SK-N-MC (cell line): ENCODE data around the gene TMC2.

Experiments used
- DNase-seq: peaks from one replicate; pipeline ENCODE4 v3.0.0-alpha.2; 2011; ENCODE audit warnings: low read depth, low spot score
- H3K27ac ChIP-seq: fragments of 200-600 bp; sonication (generic); 2 replicates; pipeline ENCODE4 v1.5.1; 2016; ENCODE audit warnings: mixed run types
- H3K36me3 ChIP-seq: fragments of 200-600 bp; sonication (generic); 2 replicates; pipeline ENCODE4 v1.6.1; 2017; ENCODE audit warnings: antibody characterized with exemption, low read length, mixed read lengths; ENCODE audit not compliant: insufficient read depth
- H3K4me3 ChIP-seq: fragments of 200-600 bp; sonication (generic); 2 replicates; pipeline ENCODE4 v1.5.1; 2016
- H3K9ac ChIP-seq: fragments of 200-600 bp; sonication (generic); 2 replicates; pipeline ENCODE4 v1.8.0; 2017; ENCODE audit warnings: mixed run types, mixed read lengths; ENCODE audit not compliant: insufficient read length
- H3K9me3 ChIP-seq: fragments of 200-600 bp; sonication (generic); 2 replicates; pipeline ENCODE4 v1.6.1; 2017; ENCODE audit warnings: low read depth, mild to moderate bottlenecking, antibody characterized with exemption, low read length, moderate library complexity, mixed read lengths
- EZH2 ChIP-seq: fragments of 200-600 bp; sonication (generic); IDR thresholded peaks from one replicate; pipeline ENCODE4 v1.6.1; 2017; ENCODE audit warnings: antibody characterized with exemption
- FOXP2 ChIP-seq: optimal IDR thresholded peaks from 2 replicates; pipeline ENCODE3; 2011; ENCODE audit warnings: mild to moderate bottlenecking, moderate library complexity; ENCODE audit not compliant: insufficient read depth; ENCODE audit errors: extremely low read length, control extremely low read depth
- POLR2AphosphoS5 ChIP-seq: IDR thresholded peaks from 2 replicates; pipeline ENCODE4 v1.6.1; 2012; ENCODE audit warnings: mild to moderate bottlenecking, low read depth, low read length, borderline replicate concordance

Gene TMC2

GRCh38 chr20:2559279-2559626, 22.9 kb downstream of the TMC2 start:
- TF ChIP-seq POLR2AphosphoS5: no peak
- TF ChIP-seq FOXP2: no peak
- no peak for TF ChIP-seq EZH2
- H3K9ac ChIP-seq: no peak overlapping the region
- H3K9me3 ChIP-seq: no peaks in the 10 kb centered on the region
- H3K36me3 ChIP-seq: no peaks in the 10 kb centered on the region
- H3K4me3 ChIP-seq: no peak overlapping the region
- no peak overlapping the region for H3K27ac ChIP-seq
- no peak for DNase-seq

GRCh38 chr20:2559651-2560050, 23.3 kb downstream of the TMC2 start:
- DNase-seq: no peak
- TF ChIP-seq FOXP2 (no peak), EZH2 (no peak), POLR2AphosphoS5 (no peak)
- Histone ChIP-seq H3K27ac (no peak overlapping the region), H3K9ac (no peak overlapping the region), H3K4me3 (no peak overlapping the region), H3K36me3 (no peaks in the 10 kb centered on the region), H3K9me3 (no peaks in the 10 kb centered on the region)

DNA sequence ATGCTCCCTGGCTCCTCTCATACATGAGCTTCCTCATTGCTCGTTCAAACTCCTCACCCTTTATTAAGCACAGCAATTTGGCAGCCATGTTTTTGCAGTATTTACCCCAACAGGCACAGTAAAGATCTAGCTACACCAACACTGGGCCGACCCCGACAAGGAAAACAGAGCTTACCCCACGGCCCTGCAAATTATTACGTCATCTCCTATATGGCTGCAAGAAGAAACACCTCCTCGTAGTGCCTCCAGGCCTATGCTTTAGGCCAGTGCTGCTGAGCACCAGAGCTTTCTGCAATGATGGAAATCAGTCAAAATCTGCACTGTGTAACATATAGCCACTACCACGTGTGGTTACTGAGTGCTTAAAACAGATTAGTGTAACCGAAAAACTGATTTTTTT, 26.7 kb downstream of the TMC2 start:
- no peaks in the 10 kb centered on the region for H3K9me3 ChIP-seq
- DNase-seq: no peak
- no peak for TF ChIP-seq POLR2AphosphoS5
- TF ChIP-seq EZH2: no peak
- no peak for TF ChIP-seq FOXP2
- no peak overlapping the region for H3K9ac ChIP-seq
- no peak overlapping the region for H3K27ac ChIP-seq
- H3K4me3 ChIP-seq: no peak overlapping the region
- no peaks in the 10 kb centered on the region for H3K36me3 ChIP-seq

- TF ChIP-seq POLR2AphosphoS5 (no peak), FOXP2 (no peak), EZH2 (no peak)
- H3K36me3 ChIP-seq: no peaks in the 10 kb centered on the region
- no peak overlapping the region for H3K4me3 ChIP-seq
- no peak overlapping the region for H3K27ac ChIP-seq
- DNase-seq: no peak
- H3K9ac ChIP-seq: no peak overlapping the region
- no peaks in the 10 kb centered on the region for H3K9me3 ChIP-seq
These were observed 28.0 kb downstream of the TMC2 start for GRCh38 chr20:2564406-2564805.

GRCh38 chr20:2575682-2576081, 39.3 kb downstream of the TMC2 start:
- Histone ChIP-seq H3K36me3 (no peaks in the 10 kb centered on the region), H3K9me3 (no peaks in the 10 kb centered on the region), H3K4me3 (peak overlapping the region; percentile 19), H3K9ac (no peak overlapping the region), H3K27ac (peak overlapping the region; percentile 78)
- no peak for DNase-seq
- no peak for TF ChIP-seq FOXP2
- no peak for TF ChIP-seq POLR2AphosphoS5
- TF ChIP-seq EZH2: no peak

DNA sequence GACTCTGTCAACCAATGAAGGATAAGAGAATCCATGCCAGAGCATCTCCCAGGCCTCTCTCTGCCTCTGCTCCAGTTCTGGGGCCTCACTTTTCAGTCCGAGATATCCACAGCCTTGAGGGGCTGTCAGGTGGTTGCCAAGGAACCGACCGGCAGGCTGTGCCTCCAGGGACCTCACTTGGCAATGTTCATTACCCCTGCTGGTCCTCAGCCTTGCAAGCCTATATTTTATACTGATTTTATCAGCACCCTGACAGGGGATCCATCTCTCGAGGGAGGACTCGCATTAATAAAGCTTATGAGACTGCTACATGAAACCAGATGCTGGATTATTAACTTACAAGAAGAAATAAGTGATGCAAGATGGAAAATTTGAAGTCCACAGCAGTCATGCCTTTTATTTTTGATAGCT, 39.9 kb downstream of the TMC2 start:
- TF ChIP-seq FOXP2 (no peak), EZH2 (no peak), POLR2AphosphoS5 (no peak)
- Histone ChIP-seq H3K27ac (peak overlapping the region; percentile 78), H3K4me3 (peak overlapping the region; percentile 19), H3K9me3 (no peaks in the 10 kb centered on the region), H3K36me3 (no peaks in the 10 kb centered on the region), H3K9ac (no peak overlapping the region)
- peak; percentile 85 for DNase-seq

DNA sequence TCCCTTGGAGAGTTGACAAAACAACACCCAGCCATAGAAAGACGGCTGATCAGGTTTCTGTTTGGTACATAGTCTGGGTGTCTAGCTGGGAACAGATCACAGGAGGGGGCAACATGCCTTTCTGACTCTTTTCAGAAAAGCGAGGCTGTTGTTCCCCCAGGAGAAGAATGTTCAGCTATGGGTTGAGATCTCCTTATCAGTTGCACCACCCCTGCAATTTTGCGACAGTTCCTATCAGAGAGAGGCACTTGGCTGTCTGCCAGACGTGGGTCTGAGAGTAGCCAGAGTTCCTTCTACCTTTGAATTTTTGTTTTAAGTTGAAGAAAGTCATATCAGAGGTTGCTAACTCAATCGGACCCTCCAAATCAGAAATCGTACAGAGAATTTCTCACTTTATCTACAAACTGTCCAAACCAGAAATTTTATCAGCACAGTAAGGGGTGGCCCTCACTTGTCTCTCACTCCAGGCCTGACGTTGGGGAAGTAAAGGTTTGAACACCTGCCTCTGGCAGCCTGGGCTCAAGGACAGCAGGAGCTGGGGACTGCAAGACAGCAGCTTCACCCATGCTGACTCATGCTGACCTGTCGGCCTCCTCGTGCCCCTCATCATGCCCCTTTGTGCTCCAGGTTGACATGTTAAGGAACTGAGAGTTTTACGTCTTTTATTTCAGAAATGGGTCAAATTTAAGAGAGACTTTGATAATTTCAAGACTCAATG, 42.3 kb downstream of the TMC2 start:
- no peaks in the 10 kb centered on the region for H3K9me3 ChIP-seq
- H3K27ac ChIP-seq: no peak overlapping the region
- H3K36me3 ChIP-seq: no peaks in the 10 kb centered on the region
- no peak overlapping the region for H3K4me3 ChIP-seq
- no peak overlapping the region for H3K9ac ChIP-seq
- no peak for DNase-seq
- TF ChIP-seq POLR2AphosphoS5 (no peak), EZH2 (no peak), FOXP2 (no peak)

- H3K4me3 ChIP-seq: no peak overlapping the region
- DNase-seq: no peak
These were observed 49.4 kb downstream of the TMC2 start for GRCh38 chr20:2585811-2586210.

DNA sequence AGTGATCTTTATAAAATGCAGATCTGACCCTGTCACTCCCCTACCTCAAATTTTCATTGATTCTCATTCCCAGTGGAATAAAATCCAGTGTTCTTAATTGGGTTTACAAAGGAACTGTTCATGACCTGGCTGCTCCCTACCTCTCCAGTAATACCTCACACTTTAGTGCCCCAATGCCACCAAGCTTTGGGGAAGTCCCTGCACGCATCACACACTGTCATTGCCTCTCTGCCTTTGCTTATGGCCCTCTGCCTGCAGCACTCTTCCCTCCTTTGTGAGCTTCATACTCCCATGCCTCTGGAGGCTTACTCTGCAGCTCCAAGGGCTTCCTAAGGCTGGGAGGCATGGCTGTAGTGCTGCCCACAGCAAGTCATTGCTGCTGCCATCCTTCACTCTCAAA, 57.4 kb downstream of the TMC2 start:
- H3K36me3 ChIP-seq: no peaks in the 10 kb centered on the region
- DNase-seq: no peak
- no peak overlapping the region for H3K4me3 ChIP-seq
- no peaks in the 10 kb centered on the region for H3K9me3 ChIP-seq
- H3K9ac ChIP-seq: no peak overlapping the region
- H3K27ac ChIP-seq: no peak overlapping the region
- TF ChIP-seq POLR2AphosphoS5 (no peak), EZH2 (no peak), FOXP2 (no peak)

More at GRCh38 chr20:2585811-2586210, 49.4 kb downstream of the TMC2 start:
- TF ChIP-seq FOXP2: no peak
- Histone ChIP-seq H3K27ac (no peak overlapping the region), H3K9ac (no peak overlapping the region), H3K36me3 (no peaks in the 10 kb centered on the region), H3K9me3 (no peaks in the 10 kb centered on the region)

- no peaks in the 10 kb centered on the region for H3K36me3 ChIP-seq
- no peak overlapping the region for H3K4me3 ChIP-seq
- no peak for DNase-seq
- H3K9ac ChIP-seq: no peak overlapping the region
- TF ChIP-seq EZH2: no peak
- no peak for TF ChIP-seq POLR2AphosphoS5
- TF ChIP-seq FOXP2: no peak
- no peak overlapping the region for H3K27ac ChIP-seq
- no peaks in the 10 kb centered on the region for H3K9me3 ChIP-seq
These were observed 58.7 kb downstream of the TMC2 start for GRCh38 chr20:2595076-2595475.
